H1 (cell line): ENCODE data around the gene RMC1. TPM values are rescaled to one million over a fixed set of nuclear protein-coding genes. Genes with fewer than 3 reads are reported as not detected.

Experiments used
- CTCF ChIA-PET: fragments of 300-600 bp; sonication (Branson Sonifier 250); formaldehyde crosslinking; loops from one replicate; lab custom pipeline; 2021; ENCODE audit not compliant: partially characterized antibody; lab: Charles Lee
- POLR2A ChIA-PET: fragments of 300-600 bp; sonication (Branson Sonifier 250); formaldehyde crosslinking; loops from one replicate; lab custom pipeline; 2021; ENCODE audit warnings: inconsistent platforms; ENCODE audit not compliant: partially characterized antibody; lab: Charles Lee
- DNase-seq, 2 experiments: peaks; one replicate each; pipeline versions ENCODE4 v3.0.0 to v3.0.0-alpha.2; 2010 to 2022; ENCODE audit warnings: low spot score in 2 of 2, low read depth in 1 of 2, mixed read lengths in 1 of 2
- FAIRE-seq: peaks from 2 replicates; lab custom pipeline; 2011; peaks lifted over from hg19 to GRCh38; lab: Jason Lieb, UNC
- H2AFZ ChIP-seq: 2 replicates; pipeline ENCODE4 v1.8.1; 2012; ENCODE audit warnings: low read length, inconsistent platforms
- H2AK5ac ChIP-seq: 2 replicates; pipeline ENCODE4 v1.6.1; 2013; ENCODE audit warnings: low read depth, low read length
- H2BK120ac ChIP-seq: replicated peaks from 2 replicates; pipeline ENCODE3; 2013; ENCODE audit warnings: low read depth, low read length, inconsistent platforms
- H2BK12ac ChIP-seq: 2 replicates; pipeline ENCODE4 v1.6.1; 2013; ENCODE audit warnings: low read depth, low read length
- H2BK15ac ChIP-seq: 2 replicates; pipeline ENCODE4 v1.6.1; 2013; ENCODE audit warnings: low read length
- H2BK20ac ChIP-seq: 2 replicates; pipeline ENCODE4 v1.6.1; 2013; ENCODE audit warnings: low read length
- H2BK5ac ChIP-seq: 2 replicates; pipeline ENCODE4 v1.6.1; 2013; ENCODE audit warnings: low read depth, low read length
- H3K14ac ChIP-seq: 2 replicates; pipeline ENCODE4 v1.6.1; 2013; ENCODE audit warnings: inconsistent platforms; ENCODE audit not compliant: insufficient read length
- H3K18ac ChIP-seq: 2 replicates; pipeline ENCODE4 v1.6.1; 2013; ENCODE audit warnings: low read length; ENCODE audit errors: extremely low read depth
- H3K23ac ChIP-seq: 2 replicates; pipeline ENCODE4 v1.6.1; 2013; ENCODE audit warnings: inconsistent platforms; ENCODE audit not compliant: insufficient read length
- H3K23me2 ChIP-seq: 2 replicates; pipeline ENCODE4 v1.6.1; 2013; ENCODE audit warnings: low read depth, low read length
- H3K27ac ChIP-seq: 2 replicates; pipeline ENCODE4 v1.6.1; 2011; ENCODE audit warnings: low read depth, low read length, inconsistent platforms
- H3K27me3 ChIP-seq, 4 experiments: replicated peaks in 1 of 4; 1 replicate in 1 of 4; 2 replicates in 3 of 4; pipeline versions ENCODE4 v1.6.1 to v1.8.1; 2011 to 2013; ENCODE audit warnings: low read length in 3 of 4, mild to moderate bottlenecking in 3 of 4, inconsistent platforms in 2 of 4, mixed read lengths in 2 of 4, moderate library complexity in 1 of 4; ENCODE audit not compliant: control insufficient read depth in 3 of 4, insufficient read depth in 3 of 4; ENCODE audit errors: extremely low read depth in 1 of 4
- H3K36me3 ChIP-seq, 4 experiments: 2 replicates each; pipeline versions ENCODE4 v1.6.1 to v1.8.1; 2011 to 2013; ENCODE audit warnings: mild to moderate bottlenecking in 4 of 4, low read length in 3 of 4, moderate library complexity in 2 of 4, control low read depth in 1 of 4, inconsistent platforms in 1 of 4; ENCODE audit not compliant: insufficient read depth in 4 of 4, control insufficient read depth in 2 of 4
- H3K4ac ChIP-seq: replicated peaks from 2 replicates; pipeline ENCODE3; 2013; ENCODE audit warnings: low read length, low read depth, mixed read lengths, inconsistent platforms; ENCODE audit not compliant: insufficient read length
- H3K4me1 ChIP-seq, 4 experiments: replicated peaks in 1 of 4; 1 replicate in 1 of 4; 2 replicates in 3 of 4; pipeline versions ENCODE4 v1.6.1 to v1.8.1; 2011 to 2013; ENCODE audit warnings: low read length in 3 of 4, inconsistent platforms in 2 of 4, mixed read lengths in 1 of 4; ENCODE audit not compliant: insufficient read depth in 4 of 4, control insufficient read depth in 3 of 4
- H3K4me2 ChIP-seq, 2 experiments: 2 replicates each; pipeline versions ENCODE4 v1.6.1 to v1.8.1; 2011 to 2013; ENCODE audit warnings: low read depth in 2 of 2, low read length in 2 of 2, control low read depth in 1 of 2, inconsistent platforms in 1 of 2, mild to moderate bottlenecking in 1 of 2; ENCODE audit not compliant: insufficient read depth in 1 of 2
- H3K4me3 ChIP-seq, 4 experiments: fragments of 200-600, 300-600 bp in 1 of 4; sonication (generic), shearing (Covaris generic), sonication (Bioruptor Twin) in 1 of 4; 2 replicates each; pipeline versions ENCODE4 v1.5.1 to v1.8.1; 2011 to 2016; ENCODE audit warnings: low read length in 4 of 4, low read depth in 3 of 4, control low read depth in 2 of 4, inconsistent platforms in 2 of 4, mild to moderate bottlenecking in 2 of 4, mixed read lengths in 1 of 4, moderate library complexity in 1 of 4; ENCODE audit not compliant: insufficient read depth in 2 of 4; ENCODE audit errors: extremely low read depth in 1 of 4
- H3K56ac ChIP-seq: replicated peaks from 2 replicates; pipeline ENCODE3; 2013; ENCODE audit warnings: low read depth, mild to moderate bottlenecking, mixed read lengths, low read length, inconsistent platforms; ENCODE audit not compliant: insufficient read length
- H3K79me1 ChIP-seq: 2 replicates; pipeline ENCODE4 v1.6.1; 2013; ENCODE audit warnings: low read depth, low read length, control low read depth
- H3K79me2 ChIP-seq, 2 experiments: 2 replicates each; pipeline versions ENCODE4 v1.6.1 to v1.8.1; 2012 to 2013; ENCODE audit warnings: low read length in 2 of 2, mild to moderate bottlenecking in 2 of 2, inconsistent platforms in 1 of 2; ENCODE audit not compliant: insufficient read depth in 2 of 2, control insufficient read depth in 1 of 2
- H3K9ac ChIP-seq, 4 experiments: replicated peaks in 1 of 4; 1 replicate in 1 of 4; 2 replicates in 3 of 4; pipeline versions ENCODE4 v1.6.1 to v1.8.1; 2011 to 2013; ENCODE audit warnings: low read depth in 3 of 4, low read length in 3 of 4, control low read depth in 2 of 4, mild to moderate bottlenecking in 2 of 4, moderate library complexity in 2 of 4, inconsistent platforms in 1 of 4; ENCODE audit errors: extremely low read depth in 1 of 4
- H3K9me3 ChIP-seq, 2 experiments: 2 replicates each; pipeline versions ENCODE4 v1.6.1 to v1.8.1; 2012 to 2013; ENCODE audit warnings: mild to moderate bottlenecking in 2 of 2, moderate library complexity in 2 of 2, control low read depth in 1 of 2, inconsistent platforms in 1 of 2, low read depth in 1 of 2, low read length in 1 of 2, mixed read lengths in 1 of 2; ENCODE audit not compliant: insufficient read depth in 2 of 2
- H4K20me1 ChIP-seq, 2 experiments: replicated peaks in 1 of 2; 2 replicates each; pipeline versions ENCODE3 to v1.8.1; 2011 to 2013; ENCODE audit warnings: inconsistent platforms in 2 of 2, low read length in 2 of 2, mild to moderate bottlenecking in 1 of 2; ENCODE audit not compliant: insufficient read depth in 2 of 2, control insufficient read depth in 1 of 2
- H4K5ac ChIP-seq: 2 replicates; pipeline ENCODE4 v1.6.1; 2013; ENCODE audit warnings: low read length, low read depth, mixed read lengths, inconsistent platforms; ENCODE audit not compliant: insufficient read length
- H4K8ac ChIP-seq: 2 replicates; pipeline ENCODE4 v1.8.0; 2013; ENCODE audit warnings: mild to moderate bottlenecking, moderate library complexity, low read length, inconsistent platforms; ENCODE audit not compliant: insufficient read depth; ENCODE audit errors: extremely low read depth
- H4K91ac ChIP-seq: replicated peaks from 2 replicates; pipeline ENCODE3; 2013; ENCODE audit warnings: low read length, mixed read lengths, inconsistent platforms; ENCODE audit not compliant: insufficient read length
- BRCA1 ChIP-seq: IDR thresholded peaks from 2 replicates; pipeline ENCODE4 v1.6.1; 2012; ENCODE audit warnings: low read depth, low read length, improper control_type of control experiment
- CBX8 ChIP-seq: fragments of 300-800, 300-1000 bp; sonication (generic); IDR thresholded peaks from 2 replicates; pipeline ENCODE4 v1.7.1; 2016; ENCODE audit warnings: low read depth, low read length, borderline replicate concordance
- SP2 ChIP-seq: IDR thresholded peaks from 2 replicates; pipeline ENCODE4 v1.6.1; 2012; ENCODE audit warnings: mild to moderate bottlenecking, low read length, inconsistent platforms
- WGBS, 2 experiments: shearing (Covaris generic) in 1 of 2; methylation state at CpG; one replicate each; pipeline versions ENCODE4 v1.1.6 to v1.1.7; 2013 to 2015; ENCODE audit warnings: low lambda C conversion rate in 2 of 2, mixed read lengths in 2 of 2, inconsistent platforms in 1 of 2, low coverage in 1 of 2, missing lambda C conversion rate in 1 of 2; ENCODE audit not compliant: insufficient replicate concordance in 2 of 2, insufficient coverage in 1 of 2, insufficient read length in 1 of 2; ENCODE audit errors: extremely low coverage in 1 of 2, missing lambda C conversion rate in 1 of 2; 5-methylcytosine and 5-hydroxymethylcytosine counted together
- polyA plus RNA-seq, 7 experiments: library from polyadenylated mRNA; depleted of rRNA in 3 of 7; stranded (reverse) in 5 of 7; unstranded in 2 of 7; fragments of >200 nt in 5 of 7; fragments of 200-250 nt in 2 of 7; gene quantifications; 1 replicate in 5 of 7; 2 replicates in 1 of 7; 4 replicates in 1 of 7; pipeline versions ENCODE4 v1.2.1 to v1.2.3, GENCODE V29; 2011 to 2013; ENCODE audit warnings: missing spikeins in 2 of 7, mixed read lengths in 2 of 7
- total RNA-seq: library from RNA; stranded (reverse); fragmentation: NEBNext Ultra II Directional; extraction: Animal tissue kit (Norgen Biotek cat#: 25700); gene quantifications from 2 replicates; pipeline ENCODE4 v1.2.1, GENCODE V29; 2021

The RMC1 gene
- total and polyA plus RNA-seq, 2 of the 8 experiments (the other 6 are each of a cell fraction or from before 2014, with no cell fraction given), result 16.4 to 20.1 TPM

DNA sequence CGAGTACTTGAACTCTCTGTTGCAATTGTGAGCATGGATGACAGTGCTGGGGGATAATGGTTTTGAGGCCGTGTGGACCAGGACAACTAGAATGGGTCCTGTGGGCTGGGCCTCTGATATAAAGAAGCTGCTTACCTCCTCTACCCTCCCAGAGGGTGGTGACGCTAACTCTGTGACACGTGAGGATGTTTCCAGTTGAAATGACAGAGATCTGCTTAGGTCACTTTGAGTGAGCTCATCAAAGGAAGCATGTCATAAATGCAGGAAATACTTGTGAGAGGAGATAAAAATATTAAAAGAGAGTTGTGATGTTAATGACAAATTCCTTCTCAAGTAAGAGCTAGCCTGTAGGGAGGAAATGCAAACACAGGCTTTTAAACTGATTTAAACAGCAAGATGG is 16.4 kb downstream of the RMC1 start:
- H3K4ac ChIP-seq, result no peak overlapping the region
- H3K4me1 ChIP-seq, result no peaks in the 10 kb centered on the region
- H2BK20ac ChIP-seq, result no peak overlapping the region
- H2BK120ac ChIP-seq, result no peak overlapping the region
- H3K56ac ChIP-seq, result no peak overlapping the region
- POLR2A ChIA-PET, result no interaction called here
- DNase-seq, result no peak
- H3K23ac ChIP-seq, result no peak overlapping the region
- H4K8ac ChIP-seq, result no peak overlapping the region
- no peak overlapping the region for H4K91ac ChIP-seq
- no peak overlapping the region for H3K14ac ChIP-seq
- no peak overlapping the region for H3K18ac ChIP-seq
- no peak overlapping the region for H3K4me3 ChIP-seq
- no peak overlapping the region for H2AFZ ChIP-seq
- no peak overlapping the region for H2AK5ac ChIP-seq
- no peaks in the 10 kb centered on the region for H3K23me2 ChIP-seq
- WGBS, 2 experiments, result 81% methylated on average over 4 of the region's 4 CpGs; no CpG with 5 or more reads in 1 of the 2 experiments
- no peak overlapping the region for H2BK15ac ChIP-seq
- H2BK5ac ChIP-seq, result no peak overlapping the region
- FAIRE-seq, result no peak
- no peak overlapping the region for H3K27ac ChIP-seq
- H3K4me2 ChIP-seq, result no peak overlapping the region
- no peaks in the 10 kb centered on the region for H3K79me2 ChIP-seq
- no peaks in the 10 kb centered on the region for H3K9me3 ChIP-seq
- no peaks in the 10 kb centered on the region for H3K27me3 ChIP-seq
- H4K20me1 ChIP-seq, result peaks cover 0 to 3% of the 10 kb centered on the region in 2 experiments
- no peak overlapping the region for H4K5ac ChIP-seq
- TF ChIP-seq BRCA1 (no peak), SP2 (no peak), CBX8 (no peak)
- peaks cover 8 to 36% (median 28%) of the 10 kb centered on the region in 4 experiments for H3K36me3 ChIP-seq
- no peak overlapping the region for H3K9ac ChIP-seq
- no peak overlapping the region for H2BK12ac ChIP-seq
- no peaks in the 10 kb centered on the region for H3K79me1 ChIP-seq
- CTCF ChIA-PET, result interaction anchor here (0.6 to 1.9 kb wide), 3 partner anchors 21 to 372 kb away, joined by 3 to 5 read pairs (median 4); no protein-coding TSS in a partner anchor
